ENCODE data around the gene STON2. TPM values are rescaled to one million over a fixed set of nuclear protein-coding genes. Genes with fewer than 3 reads are reported as not detected.

The STON2 gene
- total RNA-seq, 1 donor from 2014 or later: 60.4 TPM

DNA sequence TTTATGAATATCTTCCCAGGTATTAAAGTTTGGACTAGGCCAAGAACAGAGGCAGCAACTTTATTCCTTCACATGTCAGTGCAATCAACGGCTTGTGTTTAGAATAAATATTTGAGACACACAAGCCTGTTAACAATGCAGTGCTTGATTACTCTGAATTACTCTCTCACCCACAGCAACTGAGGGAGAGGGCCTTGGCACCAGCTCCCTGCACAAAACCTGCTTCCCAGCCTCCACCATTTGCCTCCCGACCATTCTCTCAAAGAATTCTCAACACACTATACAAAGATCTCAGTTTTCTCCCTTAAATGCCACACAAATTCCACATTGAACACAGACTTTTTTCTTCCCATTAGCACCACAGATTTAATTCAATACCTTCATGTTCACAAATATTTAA lies 77.0 kb downstream of the STON2 start:
- H3K36me3 Mint-ChIP-seq: peaks cover 14% of the 10 kb centered on the region
- TF ChIP-seq CTCF (IDR thresholded peaks at IDR 0.05; ENCODE audit: unreplicated experiment): no peak
- H3K4me1 Mint-ChIP-seq: peaks cover 65% of the 10 kb centered on the region
- H3K9me3 Mint-ChIP-seq: no peaks in the 10 kb centered on the region
- peak overlapping the region; percentile 66 for H3K4me3 Mint-ChIP-seq
- no peaks in the 10 kb centered on the region for H3K27me3 Mint-ChIP-seq (ENCODE audit: low read depth)
- peak overlapping the region; percentile 68 for H3K27ac Mint-ChIP-seq
- no peak for DNase-seq (ENCODE audit: low spot score in 2 of 2, unreplicated experiment in 2 of 2)

- TF ChIP-seq CTCF (IDR thresholded peaks at IDR 0.05; ENCODE audit: unreplicated experiment): no peak
- H3K4me1 Mint-ChIP-seq: peaks cover 64% of the 10 kb centered on the region
- H3K27ac Mint-ChIP-seq: peak overlapping the region; percentile 32
- no peak overlapping the region for H3K4me3 Mint-ChIP-seq
- DNase-seq (ENCODE audit: low spot score in 2 of 2, unreplicated experiment in 2 of 2): no peak
- peaks cover 22% of the 10 kb centered on the region for H3K36me3 Mint-ChIP-seq
- H3K9me3 Mint-ChIP-seq: peaks cover 7% of the 10 kb centered on the region
- no peaks in the 10 kb centered on the region for H3K27me3 Mint-ChIP-seq (ENCODE audit: low read depth)
These were observed 80.2 kb downstream of the STON2 start for GRCh38 chr14:81319946-81320345.

DNA sequence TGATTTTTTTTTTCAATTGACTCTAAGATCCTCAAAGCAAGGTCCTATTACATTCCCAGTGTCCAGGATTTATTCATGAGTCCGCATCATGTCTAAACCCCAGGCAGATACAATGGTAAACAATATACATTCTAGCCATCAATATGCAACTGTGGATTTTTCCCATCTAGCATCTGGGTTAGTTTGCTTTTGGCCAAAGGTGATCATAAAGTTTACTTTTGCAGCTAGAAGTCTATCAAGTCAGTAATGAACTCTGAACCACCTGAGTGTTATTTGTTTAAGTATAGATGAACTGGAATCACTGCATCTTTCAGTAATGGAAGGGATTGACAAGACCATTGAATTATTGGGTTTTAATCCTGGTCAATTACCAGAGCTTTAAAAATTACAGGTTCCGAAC lies 80.8 kb downstream of the STON2 start:
- DNase-seq (ENCODE audit: low spot score in 2 of 2, unreplicated experiment in 2 of 2): no peak
- peaks cover 7% of the 10 kb centered on the region for H3K9me3 Mint-ChIP-seq
- TF ChIP-seq CTCF (IDR thresholded peaks at IDR 0.05; ENCODE audit: unreplicated experiment): no peak
- no peaks in the 10 kb centered on the region for H3K27me3 Mint-ChIP-seq (ENCODE audit: low read depth)
- peaks cover 22% of the 10 kb centered on the region for H3K36me3 Mint-ChIP-seq
- H3K4me1 Mint-ChIP-seq: peaks cover 64% of the 10 kb centered on the region
- H3K27ac Mint-ChIP-seq: no peak overlapping the region
- H3K4me3 Mint-ChIP-seq: no peak overlapping the region

- peaks cover 61% of the 10 kb centered on the region for H3K4me1 Mint-ChIP-seq
- no peak for DNase-seq (ENCODE audit: low spot score in 2 of 2, unreplicated experiment in 2 of 2)
- no peak for TF ChIP-seq CTCF (IDR thresholded peaks at IDR 0.05; ENCODE audit: unreplicated experiment)
- H3K36me3 Mint-ChIP-seq: peaks cover 19% of the 10 kb centered on the region
- peak overlapping the region; percentile 40 for H3K4me3 Mint-ChIP-seq
- peak overlapping the region; percentile 94 for H3K27ac Mint-ChIP-seq
- H3K27me3 Mint-ChIP-seq (ENCODE audit: low read depth): no peaks in the 10 kb centered on the region
- H3K9me3 Mint-ChIP-seq: peaks cover 7% of the 10 kb centered on the region
These were observed 84.8 kb downstream of the STON2 start for GRCh38 chr14:81315341-81315740.

DNA sequence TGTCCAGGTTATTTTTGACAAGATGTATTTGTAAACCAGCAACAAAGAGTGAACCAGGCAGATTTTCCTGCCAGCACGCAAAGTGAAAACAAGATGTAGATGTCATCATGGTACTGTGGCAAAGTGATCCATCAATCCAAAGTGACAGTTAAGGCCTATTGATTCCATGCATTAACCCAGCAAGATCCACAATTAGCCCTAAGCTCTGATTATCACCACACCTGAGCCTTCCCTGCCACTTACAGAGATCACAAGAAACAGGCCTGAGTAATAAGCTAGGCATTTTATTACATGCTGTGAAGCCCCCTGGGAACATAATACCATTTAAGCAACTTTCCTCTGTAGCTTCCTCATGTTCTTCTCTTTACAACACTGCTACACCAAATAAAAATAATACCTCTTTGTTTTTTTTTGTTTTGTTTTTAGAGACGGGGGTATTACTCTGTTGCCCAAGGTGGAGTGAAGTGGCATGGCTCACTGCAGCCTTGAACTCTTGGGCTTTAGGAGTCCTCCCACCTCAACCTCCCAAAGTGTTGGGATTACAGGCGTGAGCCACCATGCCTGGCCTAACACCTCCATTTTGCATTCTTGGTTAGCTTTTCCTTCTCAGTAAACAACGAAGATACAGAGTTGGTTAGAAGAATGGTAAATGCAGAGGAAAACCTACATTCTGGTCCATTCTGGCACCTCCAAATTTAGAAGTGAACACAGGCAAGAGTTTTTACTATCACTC lies 85.5 kb downstream of the STON2 start:
- DNase-seq (ENCODE audit: low spot score in 2 of 2, unreplicated experiment in 2 of 2): no peak
- Mint-ChIP-seq H3K27ac (peak overlapping the region; percentile 94), H3K9me3 (peaks cover 7% of the 10 kb centered on the region), H3K4me3 (no peak overlapping the region), H3K27me3 (ENCODE audit: low read depth) (no peaks in the 10 kb centered on the region), H3K36me3 (peaks cover 13% of the 10 kb centered on the region), H3K4me1 (peaks cover 56% of the 10 kb centered on the region)
- no peak for TF ChIP-seq CTCF (IDR thresholded peaks at IDR 0.05; ENCODE audit: unreplicated experiment)
